ENCODE results near the gene MAP4K3. TPM values are rescaled to one million over a fixed set of nuclear protein-coding genes. Genes with fewer than 3 reads are reported as not detected.

MAP4K3 gene
- total and polyA plus RNA-seq, 2 of the 8 experiments (the other 6 are each of a cell fraction or from before 2014, with no cell fraction given) = 11.4 to 63.0 TPM

DNA sequence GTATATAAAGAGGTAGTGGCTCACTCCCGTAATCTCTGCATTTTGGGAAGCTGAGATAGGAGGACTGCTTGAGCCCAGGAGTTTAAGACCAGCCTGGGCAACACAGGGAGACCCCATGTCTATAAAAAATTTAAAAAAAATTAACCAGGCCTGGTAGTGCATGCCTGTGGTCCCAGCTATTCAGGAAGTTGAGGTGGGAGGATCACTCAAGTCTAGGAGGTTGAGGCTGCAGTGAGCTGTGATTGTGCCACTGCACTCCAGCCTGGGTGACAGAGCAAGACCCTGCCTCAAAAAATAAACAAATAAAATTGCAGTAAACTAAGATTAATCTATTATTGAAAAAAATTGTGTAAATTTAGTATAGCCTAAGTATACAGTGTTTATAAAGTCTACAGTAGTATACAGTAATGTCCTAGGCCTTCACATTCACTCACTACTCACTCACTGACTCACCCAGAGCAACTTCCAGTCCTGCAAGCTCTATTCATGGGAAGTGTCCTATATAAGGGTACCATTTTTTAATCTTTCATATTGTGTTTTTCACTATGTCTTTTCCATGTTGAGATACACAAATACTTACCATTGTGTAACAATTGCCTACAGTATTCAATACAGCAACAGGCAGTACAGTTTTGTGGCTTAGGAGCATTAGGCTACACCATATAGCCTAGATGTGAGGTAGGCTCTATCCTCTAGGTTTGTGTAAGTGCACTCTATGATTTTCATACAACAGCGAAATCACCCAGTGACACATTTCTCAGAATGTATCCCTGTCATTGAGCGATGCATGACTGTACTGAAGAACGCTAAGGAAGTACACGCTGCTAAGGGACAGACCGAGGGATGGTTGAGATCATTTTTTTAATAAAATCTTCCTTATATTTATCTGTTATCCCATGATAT lies 10.4 kb upstream of the MAP4K3 start (continued):
- TF ChIP-seq, protein P1, sequence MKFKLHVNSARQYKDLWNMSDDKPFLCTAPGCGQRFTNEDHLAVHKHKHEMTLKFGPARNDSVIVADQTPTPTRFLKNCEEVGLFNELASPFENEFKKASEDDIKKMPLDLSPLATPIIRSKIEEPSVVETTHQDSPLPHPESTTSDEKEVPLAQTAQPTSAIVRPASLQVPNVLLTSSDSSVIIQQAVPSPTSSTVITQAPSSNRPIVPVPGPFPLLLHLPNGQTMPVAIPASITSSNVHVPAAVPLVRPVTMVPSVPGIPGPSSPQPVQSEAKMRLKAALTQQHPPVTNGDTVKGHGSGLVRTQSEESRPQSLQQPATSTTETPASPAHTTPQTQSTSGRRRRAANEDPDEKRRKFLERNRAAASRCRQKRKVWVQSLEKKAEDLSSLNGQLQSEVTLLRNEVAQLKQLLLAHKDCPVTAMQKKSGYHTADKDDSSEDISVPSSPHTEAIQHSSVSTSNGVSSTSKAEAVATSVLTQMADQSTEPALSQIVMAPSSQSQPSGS (IDR thresholded peaks at IDR 0.05; ENCODE audit: low read length) = no peak
- TF ChIP-seq SIN3A (conservative IDR thresholded peaks at IDR 0.05 in 1 of 2, IDR thresholded peaks at IDR 0.05 in 1 of 2; ENCODE audit: low read depth in 1 of 2, low read length in 2 of 2) = no peak
